Loucy (cell line): ENCODE measurements around the gene ACSM5.

Source experiments
- H2AFZ ChIP-seq: fragments of 200-600 bp; sonication (generic); 2 replicates; pipeline ENCODE4 v1.6.0; 2016; ENCODE audit warnings: antibody characterized with exemption, mild to moderate bottlenecking, low read length, moderate library complexity
- H3F3A ChIP-seq: fragments of 200-600 bp; 2 replicates; pipeline ENCODE4 v1.6.0; 2016; ENCODE audit warnings: antibody characterized with exemption, low read depth, mild to moderate bottlenecking
- H3K27me3 ChIP-seq: fragments of 200-600 bp; sonication (generic); 2 replicates; pipeline ENCODE4 v1.6.1; 2014; ENCODE audit warnings: low read length, mild to moderate bottlenecking; ENCODE audit not compliant: insufficient read depth, poor library complexity, severe bottlenecking
- H3K36me3 ChIP-seq: fragments of 200-600 bp; sonication (generic); 2 replicates; pipeline ENCODE4 v1.6.1; 2016; ENCODE audit warnings: low read length; ENCODE audit not compliant: insufficient read depth
- H3K4me1 ChIP-seq: fragments of 200-600 bp; sonication (generic); 2 replicates; pipeline ENCODE4 v1.5.1; 2014; ENCODE audit warnings: low read length, mild to moderate bottlenecking; ENCODE audit not compliant: insufficient read depth, poor library complexity, severe bottlenecking
- H3K4me2 ChIP-seq: fragments of 200-600 bp; sonication (generic); 2 replicates; pipeline ENCODE4 v1.6.0; 2014; ENCODE audit warnings: antibody characterized with exemption, low read length, low read depth, mild to moderate bottlenecking; ENCODE audit not compliant: poor library complexity, severe bottlenecking
- H3K4me3 ChIP-seq: fragments of 200-600 bp; sonication (generic); 2 replicates; pipeline ENCODE4 v1.5.1; 2014; ENCODE audit warnings: low read length, mild to moderate bottlenecking, mixed read lengths; ENCODE audit not compliant: poor library complexity, severe bottlenecking
- H3K79me2 ChIP-seq: fragments of 200-600 bp; sonication (generic); 2 replicates; pipeline ENCODE4 v1.6.1; 2014; ENCODE audit warnings: low read length; ENCODE audit not compliant: insufficient read depth
- H3K9ac ChIP-seq: fragments of 200-600 bp; sonication (generic); 2 replicates; pipeline ENCODE4 v1.6.0; 2014; ENCODE audit warnings: mild to moderate bottlenecking, low read depth, low read length, moderate library complexity; ENCODE audit not compliant: poor library complexity, severe bottlenecking
- H3K9me2 ChIP-seq: fragments of 200-600 bp; sonication (generic); replicated peaks from 2 replicates; pipeline ENCODE4 v1.6.1; 2016; ENCODE audit warnings: low read depth, low read length, mixed read lengths
- H3K9me3 ChIP-seq: fragments of 200-600 bp; sonication (generic); 2 replicates; pipeline ENCODE4 v1.6.1; 2014; ENCODE audit warnings: mild to moderate bottlenecking, antibody characterized with exemption, low read length, low read depth; ENCODE audit not compliant: insufficient read depth
- H4K20me1 ChIP-seq: fragments of 200-600 bp; sonication (generic); 2 replicates; pipeline ENCODE4 v1.6.0; 2014; ENCODE audit warnings: antibody characterized with exemption, low read length, mild to moderate bottlenecking; ENCODE audit not compliant: insufficient read depth, poor library complexity, severe bottlenecking
- EZH2phosphoT487 ChIP-seq: fragments of 200-600 bp; IDR thresholded peaks from 2 replicates; pipeline ENCODE4 v1.6.1; 2018; ENCODE audit warnings: antibody characterized with exemption, mild to moderate bottlenecking, moderate library complexity, borderline replicate concordance
- TF ChIP-seq, protein P1 (sequence below): fragments of 200-600 bp; sonication (generic); conservative IDR thresholded peaks from 2 replicates; pipeline ENCODE4 v1.5.1; 2014; ENCODE audit warnings: mild to moderate bottlenecking, antibody characterized with exemption, low read length

ACSM5 gene

DNA sequence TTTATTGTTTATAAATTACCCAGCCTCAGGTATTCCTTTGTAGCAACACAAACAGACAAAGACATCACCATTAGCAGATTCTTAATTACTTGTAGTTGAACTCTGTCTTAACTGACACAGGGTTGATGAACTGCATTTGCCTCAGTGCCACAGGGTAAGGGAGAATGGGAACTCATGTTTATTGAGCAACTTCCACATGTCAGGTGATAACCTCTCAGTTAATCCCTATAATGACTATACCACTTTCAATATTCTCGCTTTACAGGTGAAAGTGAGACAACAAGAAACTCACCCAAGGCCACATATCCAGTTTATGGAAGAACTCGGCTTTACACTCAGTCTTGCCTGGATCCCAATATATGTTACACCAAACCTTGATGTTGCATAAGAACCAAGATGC, 13.4 kb upstream of the ACSM5 start:
- TF ChIP-seq EZH2phosphoT487, result no peak
- TF ChIP-seq, protein P1, sequence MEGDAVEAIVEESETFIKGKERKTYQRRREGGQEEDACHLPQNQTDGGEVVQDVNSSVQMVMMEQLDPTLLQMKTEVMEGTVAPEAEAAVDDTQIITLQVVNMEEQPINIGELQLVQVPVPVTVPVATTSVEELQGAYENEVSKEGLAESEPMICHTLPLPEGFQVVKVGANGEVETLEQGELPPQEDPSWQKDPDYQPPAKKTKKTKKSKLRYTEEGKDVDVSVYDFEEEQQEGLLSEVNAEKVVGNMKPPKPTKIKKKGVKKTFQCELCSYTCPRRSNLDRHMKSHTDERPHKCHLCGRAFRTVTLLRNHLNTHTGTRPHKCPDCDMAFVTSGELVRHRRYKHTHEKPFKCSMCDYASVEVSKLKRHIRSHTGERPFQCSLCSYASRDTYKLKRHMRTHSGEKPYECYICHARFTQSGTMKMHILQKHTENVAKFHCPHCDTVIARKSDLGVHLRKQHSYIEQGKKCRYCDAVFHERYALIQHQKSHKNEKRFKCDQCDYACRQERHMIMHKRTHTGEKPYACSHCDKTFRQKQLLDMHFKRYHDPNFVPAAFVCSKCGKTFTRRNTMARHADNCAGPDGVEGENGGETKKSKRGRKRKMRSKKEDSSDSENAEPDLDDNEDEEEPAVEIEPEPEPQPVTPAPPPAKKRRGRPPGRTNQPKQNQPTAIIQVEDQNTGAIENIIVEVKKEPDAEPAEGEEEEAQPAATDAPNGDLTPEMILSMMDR, result no peak
- no peaks in the 10 kb centered on the region for H3F3A ChIP-seq

GRCh38 chr16:20396846-20397467, 12.4 kb upstream of the ACSM5 start:
- Histone ChIP-seq H3K36me3 (no peaks in the 10 kb centered on the region), H3K9me3 (no peaks in the 10 kb centered on the region), H3K27me3 (no peaks in the 10 kb centered on the region), H3K9me2 (no peaks in the 10 kb centered on the region), H4K20me1 (no peaks in the 10 kb centered on the region), H3K4me3 (no peak overlapping the region), H3K79me2 (no peaks in the 10 kb centered on the region), H3K4me2 (no peak overlapping the region), H3K9ac (no peak overlapping the region), H3K4me1 (no peaks in the 10 kb centered on the region), H2AFZ (no peak overlapping the region), H3F3A (no peaks in the 10 kb centered on the region)
- TF ChIP-seq EZH2phosphoT487, result no peak
- TF ChIP-seq, protein P1, result no peak

More for the DNA sequence above, 13.4 kb upstream of the ACSM5 start:
- no peaks in the 10 kb centered on the region for H3K9me3 ChIP-seq
- H3K9ac ChIP-seq, result no peak overlapping the region
- H3K4me3 ChIP-seq, result no peak overlapping the region
- no peaks in the 10 kb centered on the region for H3K4me1 ChIP-seq
- no peaks in the 10 kb centered on the region for H4K20me1 ChIP-seq
- no peak overlapping the region for H2AFZ ChIP-seq
- no peaks in the 10 kb centered on the region for H3K9me2 ChIP-seq
- no peaks in the 10 kb centered on the region for H3K79me2 ChIP-seq
- no peak overlapping the region for H3K4me2 ChIP-seq
- no peaks in the 10 kb centered on the region for H3K36me3 ChIP-seq
- no peaks in the 10 kb centered on the region for H3K27me3 ChIP-seq

- no peak for TF ChIP-seq EZH2phosphoT487
- TF ChIP-seq, protein P1, result no peak
Measured at GRCh38 chr16:20397468-20398074, 11.8 kb upstream of the ACSM5 start.

More at GRCh38 chr16:20397468-20398074, 11.8 kb upstream of the ACSM5 start:
- Histone ChIP-seq H3K4me1 (no peaks in the 10 kb centered on the region), H3K4me3 (no peak overlapping the region), H3K9me3 (no peaks in the 10 kb centered on the region), H3K9me2 (no peaks in the 10 kb centered on the region), H3F3A (no peaks in the 10 kb centered on the region), H4K20me1 (no peaks in the 10 kb centered on the region), H3K27me3 (no peaks in the 10 kb centered on the region), H3K9ac (no peak overlapping the region), H2AFZ (no peak overlapping the region), H3K4me2 (no peak overlapping the region), H3K79me2 (no peaks in the 10 kb centered on the region), H3K36me3 (no peaks in the 10 kb centered on the region)
